ENCODE data around the gene ANAPC4.

DNA sequence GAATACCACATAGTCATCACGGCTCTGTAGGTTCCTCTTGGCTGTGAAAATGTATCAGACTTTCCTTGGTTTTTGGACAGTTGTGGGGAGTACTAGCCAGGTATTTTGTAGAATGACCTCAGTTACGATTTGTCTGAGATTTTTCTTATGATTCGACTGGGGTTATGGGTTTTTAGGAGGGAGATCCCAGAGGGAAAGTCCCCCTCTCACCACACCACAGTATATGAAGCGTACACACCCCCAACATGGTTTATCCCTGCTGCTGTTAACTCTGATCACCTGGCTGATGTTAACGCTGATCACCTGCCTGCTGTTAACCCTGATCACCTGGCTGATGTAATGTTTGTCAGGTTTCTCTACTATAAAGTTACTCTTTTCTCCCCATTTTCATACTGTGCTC lies 72.6 kb downstream of the ANAPC4 start:
- TF ChIP-seq POLR2A (IDR thresholded peaks at IDR 0.05): no peak
- TF ChIP-seq, protein P1, sequence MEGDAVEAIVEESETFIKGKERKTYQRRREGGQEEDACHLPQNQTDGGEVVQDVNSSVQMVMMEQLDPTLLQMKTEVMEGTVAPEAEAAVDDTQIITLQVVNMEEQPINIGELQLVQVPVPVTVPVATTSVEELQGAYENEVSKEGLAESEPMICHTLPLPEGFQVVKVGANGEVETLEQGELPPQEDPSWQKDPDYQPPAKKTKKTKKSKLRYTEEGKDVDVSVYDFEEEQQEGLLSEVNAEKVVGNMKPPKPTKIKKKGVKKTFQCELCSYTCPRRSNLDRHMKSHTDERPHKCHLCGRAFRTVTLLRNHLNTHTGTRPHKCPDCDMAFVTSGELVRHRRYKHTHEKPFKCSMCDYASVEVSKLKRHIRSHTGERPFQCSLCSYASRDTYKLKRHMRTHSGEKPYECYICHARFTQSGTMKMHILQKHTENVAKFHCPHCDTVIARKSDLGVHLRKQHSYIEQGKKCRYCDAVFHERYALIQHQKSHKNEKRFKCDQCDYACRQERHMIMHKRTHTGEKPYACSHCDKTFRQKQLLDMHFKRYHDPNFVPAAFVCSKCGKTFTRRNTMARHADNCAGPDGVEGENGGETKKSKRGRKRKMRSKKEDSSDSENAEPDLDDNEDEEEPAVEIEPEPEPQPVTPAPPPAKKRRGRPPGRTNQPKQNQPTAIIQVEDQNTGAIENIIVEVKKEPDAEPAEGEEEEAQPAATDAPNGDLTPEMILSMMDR (IDR thresholded peaks at IDR 0.05): no peak
